ENCODE data around the gene KRR1.

GRCh38 chr12:75545636-75546035 is 34.2 kb upstream of the KRR1 start:
- no peak for TF ChIP-seq POLR2AphosphoS5 (IDR thresholded peaks at IDR 0.05; ENCODE audit: insufficient read depth in 1 of 2, low read depth in 1 of 2)
- no peak for TF ChIP-seq CTCF (IDR thresholded peaks at IDR 0.05)
- TF ChIP-seq POLR2A (IDR thresholded peaks at IDR 0.05) = no peak
